Endometrium (tissue), 2 donors: ENCODE data around the gene HSD3B2.
"Not testable (repeated sequence)": the region's sequence is repeated elsewhere in the genome, so short reads cannot be mapped to it uniquely, and the experiment has no call there.

ENCODE experiments used
- FAIRE-seq: peaks from 2 replicates; lab custom pipeline; 2012; peaks lifted over from hg19 to GRCh38; lab: Jason Lieb, UNC
- donor health status: control.
- donor health status: control.

Gene HSD3B2

DNA sequence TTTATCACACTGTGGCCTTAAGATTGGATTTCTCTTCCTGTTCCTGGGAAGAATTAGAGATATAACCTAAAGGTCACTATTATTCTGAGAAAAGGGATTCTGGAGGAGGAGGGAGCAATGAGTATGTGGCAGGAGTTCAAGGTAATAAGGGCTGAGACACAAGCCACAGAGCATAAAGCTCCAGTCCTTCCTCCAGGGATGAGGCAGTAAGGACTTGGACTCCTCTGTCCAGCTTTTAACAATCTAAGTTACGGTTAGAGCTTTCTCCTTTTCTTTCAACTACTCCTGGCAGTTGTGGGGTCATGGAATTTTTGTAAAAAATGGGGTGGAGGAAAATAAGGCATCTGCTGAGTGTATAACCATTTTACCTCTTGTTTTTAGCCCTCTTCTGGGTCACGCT lies at the start of gene HSD3B2:
Gene HSD3B2 (plus strand): TSS at position 201 of the 400 bp plus-strand sequence. CDS start 270 bp downstream, outside the sequence.
- no peak for FAIRE-seq

DNA sequence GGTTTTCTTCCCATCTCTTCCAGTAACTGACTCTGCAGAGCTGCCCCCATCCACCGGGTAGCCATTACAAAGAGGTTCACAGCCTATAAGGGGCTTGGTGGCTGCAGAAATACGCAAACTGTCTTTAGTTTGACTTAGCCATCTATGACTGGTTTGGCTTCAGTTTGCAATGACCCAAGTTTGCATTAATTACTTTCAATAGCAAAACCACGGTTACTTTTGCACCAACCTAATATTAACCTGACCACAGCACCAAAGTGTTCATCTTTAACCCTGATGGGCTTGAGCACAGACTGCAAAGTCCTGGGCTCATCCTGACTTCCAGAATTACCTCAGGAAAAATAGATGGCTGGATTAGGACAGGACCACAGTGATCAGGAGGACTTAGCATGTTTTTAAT lies 48.5 kb upstream of the HSD3B2 start:
- FAIRE-seq, result no peak

DNA sequence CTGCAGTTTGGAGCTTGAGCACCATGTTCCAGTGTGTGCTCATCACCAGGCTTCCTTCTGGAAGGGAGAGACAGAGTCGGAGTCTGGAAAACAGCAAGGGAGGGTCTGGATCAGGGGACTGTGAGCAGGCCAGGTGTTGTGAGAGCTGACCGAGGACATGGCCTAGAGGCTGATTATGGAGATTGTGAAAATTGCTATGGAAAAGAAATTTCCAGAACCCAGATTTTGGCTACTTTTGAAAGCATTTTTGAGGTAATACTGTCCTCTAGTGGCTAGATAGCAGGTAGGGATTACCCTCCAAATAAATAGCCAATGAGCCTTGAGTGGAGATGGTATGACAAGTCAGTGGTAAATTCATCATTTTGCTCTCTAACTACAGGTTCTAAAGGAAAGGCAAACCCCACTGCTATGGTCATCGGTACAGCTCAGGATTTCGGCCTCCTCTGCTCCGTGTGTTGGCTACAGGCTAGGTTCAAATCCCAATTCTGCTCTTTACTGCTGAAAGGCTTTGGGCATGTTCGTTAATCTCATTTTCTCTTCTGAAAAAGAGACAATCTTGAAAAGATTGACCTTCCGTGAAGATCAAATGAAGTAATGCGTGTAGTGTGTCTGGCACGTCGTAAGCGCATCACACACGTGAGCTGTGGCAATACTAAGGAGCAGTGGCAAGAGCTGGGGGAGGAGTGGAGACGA lies 47.4 kb upstream of the HSD3B2 start:
- no peak for FAIRE-seq

DNA sequence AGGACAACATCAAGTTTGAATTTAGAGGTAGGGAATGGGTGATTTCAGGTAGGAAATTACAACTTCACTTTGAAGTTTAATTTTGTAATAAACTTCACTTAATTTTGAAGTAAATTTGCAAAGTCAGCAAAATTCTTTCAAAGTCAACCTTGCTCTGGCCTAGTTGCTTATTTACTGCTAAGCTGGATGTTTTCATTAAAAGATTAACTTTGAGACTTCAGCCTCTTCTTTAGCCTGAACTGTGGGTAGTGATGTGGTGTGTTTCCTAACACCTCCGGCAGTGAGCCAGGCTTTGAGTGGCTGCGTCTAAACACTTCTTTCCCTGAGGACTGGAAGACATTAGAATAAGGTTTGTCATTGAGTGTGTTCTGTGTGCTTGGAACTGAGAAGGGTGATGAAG lies 46.4 kb upstream of the HSD3B2 start, which contains the start of gene HAO2:
Gene HAO2 (plus strand): TSS at position 232 of the 400 bp plus-strand sequence. CDS start 12,301 bp downstream, outside the sequence.
- no peak for FAIRE-seq

DNA sequence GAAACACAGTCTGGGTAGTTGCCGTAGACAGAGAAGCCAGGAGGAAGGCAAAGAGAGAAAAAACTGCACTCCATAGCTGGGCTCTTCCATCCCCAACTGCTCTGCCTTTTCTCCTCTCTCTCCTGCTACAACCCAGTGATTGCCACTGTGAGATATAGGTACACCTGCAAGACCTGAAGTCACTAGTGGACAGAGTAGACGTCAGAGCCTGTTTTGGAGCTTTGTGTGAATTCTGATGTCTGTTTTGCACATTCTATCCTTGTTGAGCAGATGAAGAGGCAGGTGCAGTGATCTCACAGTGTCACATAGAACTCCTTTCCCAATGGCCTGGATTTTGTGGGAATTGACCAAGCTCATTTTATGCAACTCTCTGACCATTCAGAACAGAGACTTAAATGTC lies 44.2 kb upstream of the HSD3B2 start:
- no peak for FAIRE-seq

DNA sequence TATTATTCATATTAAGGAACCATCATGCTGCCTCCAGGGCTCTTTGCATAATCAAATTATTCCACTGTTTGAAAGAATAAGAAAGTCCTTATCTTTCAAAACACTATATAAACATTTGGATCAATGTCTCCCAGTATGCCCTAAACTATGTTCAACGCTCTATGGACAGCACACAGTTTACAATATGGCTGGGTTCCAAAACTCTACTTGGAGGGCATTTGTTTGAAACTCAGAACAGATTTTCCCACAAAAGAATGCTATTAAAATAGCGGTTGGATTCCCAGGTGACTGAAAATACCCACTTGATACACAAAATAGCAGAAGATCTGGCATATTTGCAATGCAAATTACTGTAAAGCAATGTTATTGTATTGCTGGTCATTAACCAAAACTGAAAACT lies 43.1 kb upstream of the HSD3B2 start:
- FAIRE-seq, result no peak

DNA sequence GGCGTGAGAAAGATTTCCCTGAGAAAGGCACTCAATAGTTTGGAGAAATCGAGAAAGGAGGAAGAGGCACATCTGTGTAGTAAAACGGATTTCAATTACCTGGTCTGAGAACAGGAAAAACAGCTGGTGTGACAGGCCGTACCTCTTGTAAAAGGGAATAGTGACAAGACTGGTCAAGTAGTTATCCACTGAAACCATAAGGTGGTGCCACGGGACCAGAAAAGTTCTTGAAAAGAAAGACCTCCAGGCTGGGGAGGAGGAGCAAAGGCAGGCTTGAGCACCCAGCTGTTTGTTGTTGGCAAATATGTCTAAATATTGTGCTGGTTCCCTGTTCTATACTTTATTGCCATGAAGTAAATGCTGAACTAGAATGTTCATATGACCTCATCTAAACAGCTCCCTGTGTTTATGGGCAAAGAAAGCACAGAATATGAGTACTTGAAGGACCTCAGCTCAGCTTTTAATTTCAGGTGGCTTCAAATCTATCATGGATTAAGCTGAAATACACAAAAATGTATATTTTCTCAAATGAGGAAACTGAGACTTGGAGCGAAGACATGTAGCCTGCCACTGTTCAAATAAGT lies 42.4 kb upstream of the HSD3B2 start:
- FAIRE-seq, result no peak

DNA sequence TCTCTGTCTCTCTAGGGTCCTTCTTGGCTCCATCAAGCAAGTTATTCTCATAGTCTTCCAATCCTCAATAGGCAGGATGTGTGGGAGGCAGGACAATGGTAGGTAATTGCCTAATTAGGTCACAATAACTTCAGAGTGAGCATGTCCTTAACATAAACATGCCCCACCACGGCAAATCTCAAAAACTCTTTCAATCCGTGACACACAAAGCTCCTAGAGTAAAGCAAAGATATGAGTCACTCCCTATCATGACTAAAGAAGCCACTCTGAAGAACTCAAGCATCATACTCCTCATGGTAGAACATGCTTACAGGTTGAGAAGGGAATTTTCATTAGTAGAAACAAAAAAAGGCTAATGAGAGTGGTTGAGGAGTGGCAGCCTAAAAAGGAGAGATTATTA lies 41.5 kb upstream of the HSD3B2 start:
- no peak for FAIRE-seq

DNA sequence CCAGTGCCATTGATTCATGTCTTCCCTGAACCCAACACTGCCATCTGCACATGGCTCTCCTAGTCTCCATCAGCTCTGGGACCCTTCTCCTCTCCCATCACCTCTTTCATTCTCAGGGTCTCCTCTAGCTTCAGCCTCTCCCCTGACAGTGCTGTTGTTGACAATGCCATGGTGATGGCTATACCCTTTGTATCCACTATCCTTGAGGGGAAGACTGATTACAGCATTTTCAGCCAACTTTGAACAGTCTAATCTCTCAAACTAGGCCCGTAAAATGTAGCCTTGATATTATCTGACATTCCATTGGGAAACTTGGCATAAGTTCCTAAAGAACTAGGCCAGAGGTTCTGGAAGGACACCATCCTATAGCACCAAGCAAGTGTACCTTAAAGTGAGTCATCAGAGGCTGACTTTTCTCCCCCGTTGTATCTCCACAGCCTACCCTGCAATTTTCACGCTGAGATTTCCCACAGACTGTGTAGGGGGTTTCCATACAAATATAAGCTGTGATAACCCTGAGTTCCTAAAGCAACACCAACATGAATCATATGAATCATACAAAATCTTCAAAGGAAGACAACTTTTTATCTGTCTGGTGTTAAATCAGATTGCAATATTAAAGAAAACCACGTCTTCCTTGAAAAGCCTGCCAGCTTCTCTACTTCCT lies 40.6 kb upstream of the HSD3B2 start:
- no peak for FAIRE-seq

DNA sequence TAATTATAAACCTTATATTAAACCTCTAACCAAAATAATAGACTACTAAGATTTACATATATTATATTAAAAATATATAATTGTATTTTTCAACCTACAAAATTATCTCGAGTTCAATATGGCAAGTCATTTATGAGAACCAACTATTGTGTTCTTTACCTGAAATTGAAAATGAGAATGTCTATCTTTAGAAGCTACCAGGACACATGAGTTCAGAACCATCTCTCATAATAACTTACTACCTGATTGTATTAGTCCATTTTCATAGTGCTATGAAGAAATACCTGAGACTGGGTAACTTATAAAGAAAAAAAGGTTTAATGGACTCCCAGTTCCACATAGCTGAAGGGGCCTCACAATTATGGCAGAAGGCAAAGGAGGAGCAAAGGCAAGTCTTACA lies 39.6 kb upstream of the HSD3B2 start:
- FAIRE-seq, result peak; percentile 33

DNA sequence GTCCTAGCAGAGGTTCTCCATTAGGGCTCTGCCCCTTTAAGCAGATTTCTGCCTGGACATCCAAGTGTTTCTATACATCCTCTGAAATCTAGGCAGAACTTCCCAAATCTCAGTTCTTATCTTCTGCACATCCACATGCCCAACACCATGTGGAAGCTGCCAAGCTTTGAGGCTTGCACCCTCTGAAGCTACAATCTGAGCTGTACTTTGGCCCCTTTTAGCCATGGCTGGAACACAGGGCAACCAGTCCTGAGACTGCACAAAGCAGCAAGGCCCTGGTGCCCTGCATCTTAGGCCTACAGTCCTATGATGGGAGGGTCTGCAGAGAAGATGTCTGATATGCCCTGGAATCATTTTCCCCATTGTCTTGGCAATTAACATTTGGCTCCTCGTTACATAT lies 38.4 kb upstream of the HSD3B2 start:
- FAIRE-seq, result no peak

DNA sequence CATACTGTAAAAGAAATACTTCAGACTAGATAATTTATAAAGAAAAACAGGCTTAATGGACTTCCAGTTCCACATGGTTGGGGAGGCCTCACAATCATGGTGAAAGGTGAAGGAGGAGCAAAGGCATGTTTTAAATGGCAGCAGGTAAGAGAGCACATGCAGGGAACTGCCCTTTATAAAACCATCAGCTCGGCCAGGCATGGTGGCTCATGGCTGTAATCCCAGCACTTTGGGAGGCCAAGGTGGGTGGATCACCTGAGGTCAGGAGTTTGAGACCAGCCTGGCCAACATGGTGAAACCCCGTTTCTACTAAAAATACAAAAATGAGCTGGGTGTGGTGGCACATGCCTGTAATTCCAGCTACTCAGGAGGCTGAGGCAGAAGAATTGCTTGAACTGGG lies 37.4 kb upstream of the HSD3B2 start:
- FAIRE-seq, result not testable (repeated sequence)

DNA sequence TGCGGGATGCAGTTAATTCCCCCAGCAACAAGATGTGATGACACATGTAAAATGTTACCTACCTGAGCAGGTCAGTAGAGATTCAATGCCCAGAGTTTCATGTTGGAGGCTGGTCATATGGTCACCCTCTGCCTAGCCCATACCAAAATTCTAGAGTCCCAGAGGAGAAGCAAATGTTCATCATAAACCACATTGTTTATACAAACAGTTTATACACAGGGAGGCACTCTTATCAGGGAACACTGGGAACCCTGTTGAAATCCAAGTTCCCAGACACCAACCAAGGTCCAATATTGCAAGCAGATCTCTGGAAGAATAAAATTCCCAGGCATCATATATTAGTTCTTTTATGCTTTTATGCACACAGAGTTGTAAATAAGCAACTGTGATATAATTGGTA lies 35.8 kb upstream of the HSD3B2 start:
- FAIRE-seq, result no peak

DNA sequence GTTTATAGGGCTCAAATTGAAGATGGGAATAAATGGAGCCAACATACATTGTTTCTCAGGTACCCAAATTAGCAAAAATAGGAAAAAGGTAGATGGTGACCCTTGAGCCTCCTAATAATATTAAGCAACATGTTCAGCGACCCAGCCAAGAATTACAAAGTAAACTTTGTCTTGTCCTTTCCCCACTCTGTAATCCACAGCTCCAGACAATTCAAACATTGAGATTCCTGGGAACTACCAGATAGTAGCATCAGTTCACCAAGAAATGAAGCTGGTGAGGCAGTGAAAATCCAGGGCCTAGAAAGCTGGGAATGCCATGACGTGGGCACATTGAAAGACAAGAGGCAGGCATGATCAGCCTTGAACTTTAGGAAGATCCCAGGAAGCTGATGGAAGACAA lies 34.6 kb upstream of the HSD3B2 start:
- no peak for FAIRE-seq

DNA sequence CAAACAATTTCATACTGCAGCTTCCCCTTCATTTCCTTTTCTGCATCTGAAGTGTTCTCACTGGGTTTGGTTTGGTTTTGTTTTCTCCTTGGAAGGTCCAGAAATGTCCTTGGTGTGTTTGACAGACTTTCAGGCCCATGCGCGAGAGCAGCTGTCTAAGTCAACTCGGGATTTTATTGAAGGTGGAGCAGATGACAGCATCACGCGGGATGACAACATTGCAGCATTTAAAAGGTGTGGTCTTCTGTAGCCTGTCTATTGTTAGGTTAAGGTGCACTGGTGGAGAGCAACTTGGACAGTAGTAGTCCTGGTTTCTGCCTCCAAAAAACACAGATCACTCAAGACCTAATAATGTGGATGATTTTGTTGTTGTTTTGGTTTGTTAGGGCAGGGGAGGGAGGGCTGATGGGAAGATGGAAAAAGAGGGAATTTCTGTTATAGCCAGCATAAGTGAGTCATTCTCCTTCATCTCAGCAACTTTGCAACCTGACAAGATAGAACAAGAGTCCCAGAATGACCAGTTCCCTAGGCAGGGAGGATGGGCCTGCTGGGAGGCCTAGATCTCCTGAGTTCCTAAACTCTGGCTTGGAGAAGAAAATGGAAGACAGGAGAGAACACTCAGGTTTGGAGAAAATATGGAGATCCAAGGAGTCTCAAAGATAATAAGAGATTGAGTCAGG lies 33.8 kb upstream of the HSD3B2 start:
- no peak for FAIRE-seq

DNA sequence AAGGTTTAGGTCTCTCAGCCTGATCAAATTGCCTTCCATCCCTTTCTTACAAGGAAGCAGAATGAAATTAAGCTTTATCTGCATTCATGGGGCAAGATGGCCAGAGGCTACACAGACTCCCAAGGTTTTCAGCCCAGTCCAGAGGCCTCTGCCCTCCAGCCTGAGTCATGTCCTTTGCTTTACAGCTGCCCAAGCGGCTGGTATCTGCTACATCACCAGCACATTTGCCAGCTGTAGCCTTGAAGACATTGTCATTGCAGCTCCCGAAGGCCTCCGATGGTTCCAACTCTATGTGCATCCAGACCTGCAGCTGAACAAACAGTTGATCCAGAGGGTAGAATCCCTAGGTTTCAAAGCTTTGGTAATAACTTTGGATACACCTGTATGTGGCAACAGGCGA lies 30.4 kb upstream of the HSD3B2 start:
- no peak for FAIRE-seq

DNA sequence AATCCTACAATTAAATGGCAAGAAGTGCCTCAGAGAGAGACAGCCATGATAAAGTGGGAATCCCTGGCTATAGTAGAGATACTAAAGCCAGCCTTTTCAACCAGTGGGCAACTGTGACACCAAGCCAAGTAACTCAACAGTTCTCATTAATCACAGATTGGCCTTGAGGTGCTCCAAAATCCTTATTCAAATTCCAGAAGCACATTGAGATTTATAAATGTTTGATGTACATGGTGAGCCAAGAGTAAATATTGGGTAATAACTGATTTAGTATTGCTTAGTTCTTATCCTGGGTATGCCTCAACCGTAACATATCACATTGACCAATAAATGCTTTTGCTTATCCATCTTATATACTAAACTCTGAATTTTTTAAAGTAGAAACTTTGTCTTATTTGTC lies 29.3 kb upstream of the HSD3B2 start:
- FAIRE-seq, result no peak

DNA sequence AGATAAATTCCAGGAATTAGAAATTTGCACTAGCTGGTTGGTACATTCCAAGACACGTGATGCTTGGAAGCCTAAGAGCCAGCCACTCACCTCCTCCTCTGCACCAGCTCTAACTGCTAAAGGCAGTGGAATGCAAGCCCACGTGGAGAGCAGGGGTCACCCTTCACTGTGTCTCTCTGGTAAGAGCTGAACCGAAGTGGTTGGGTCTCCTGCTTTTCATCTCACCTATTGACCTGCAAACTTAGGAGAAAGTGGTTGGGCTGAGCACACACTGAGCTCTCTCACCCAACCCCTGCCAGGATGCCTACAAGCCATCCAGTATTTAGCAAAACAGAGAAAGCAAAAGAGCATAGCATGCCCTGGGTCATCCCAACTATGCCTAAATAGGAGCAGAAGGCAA lies 27.1 kb upstream of the HSD3B2 start:
- FAIRE-seq, result no peak

DNA sequence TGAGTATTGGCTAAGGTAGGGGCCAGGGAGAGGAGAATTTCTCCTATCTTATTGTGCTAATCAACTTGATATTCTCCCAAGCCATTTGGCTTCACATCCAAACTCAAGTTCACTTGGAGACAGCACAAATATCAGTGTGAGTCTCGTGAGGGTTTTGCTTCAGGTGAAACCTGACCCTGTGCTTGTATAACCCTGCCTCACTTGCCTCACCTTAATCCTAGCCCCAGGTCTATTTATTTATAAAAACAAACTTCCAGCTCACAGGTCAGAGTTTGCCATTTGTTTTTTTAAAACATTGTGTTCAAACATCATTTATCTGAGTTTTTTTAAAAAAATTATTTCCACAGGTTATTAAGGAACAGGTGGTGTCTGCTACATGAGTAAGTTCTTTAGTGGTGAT lies 26.5 kb upstream of the HSD3B2 start:
- FAIRE-seq, result no peak

DNA sequence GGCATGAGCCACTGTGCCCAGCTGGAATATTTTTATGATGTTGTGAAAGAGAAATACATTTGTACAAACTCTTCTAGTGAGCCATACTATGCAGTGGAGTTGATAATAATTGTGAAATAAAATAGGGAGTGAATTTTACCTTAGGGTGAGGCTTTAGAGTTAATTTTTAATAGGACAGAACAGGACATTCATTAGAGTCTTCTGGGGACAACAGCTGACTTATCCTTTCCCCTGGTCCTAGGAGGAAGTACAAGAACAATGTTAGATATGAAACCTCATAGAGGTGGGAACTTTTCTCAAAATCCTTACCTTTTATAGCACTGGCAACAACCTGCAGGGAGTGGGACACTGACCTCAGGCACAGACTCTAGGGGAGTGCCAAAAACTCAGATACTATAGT lies 24.4 kb upstream of the HSD3B2 start:
- FAIRE-seq, result no peak

DNA sequence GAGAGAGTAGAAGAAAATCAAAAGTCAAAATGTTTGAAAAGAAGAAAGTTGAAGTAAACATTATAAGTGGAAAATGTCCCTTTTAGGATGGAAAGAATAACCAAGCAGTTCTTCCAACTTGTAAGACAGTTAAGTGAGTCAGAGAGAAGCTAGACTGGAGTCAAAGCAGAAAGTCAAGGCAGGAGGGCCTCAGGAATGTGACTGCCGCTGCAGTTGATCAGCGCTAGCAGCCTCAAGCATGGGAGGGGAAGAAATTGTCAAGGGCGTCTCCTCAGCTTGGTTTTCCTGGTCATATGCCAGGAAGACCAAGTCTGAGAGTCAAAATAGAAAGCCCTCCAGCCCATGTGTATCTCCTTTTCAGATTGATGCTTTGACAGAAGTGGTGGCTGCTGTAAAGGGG lies 23.2 kb upstream of the HSD3B2 start:
- FAIRE-seq, result no peak

DNA sequence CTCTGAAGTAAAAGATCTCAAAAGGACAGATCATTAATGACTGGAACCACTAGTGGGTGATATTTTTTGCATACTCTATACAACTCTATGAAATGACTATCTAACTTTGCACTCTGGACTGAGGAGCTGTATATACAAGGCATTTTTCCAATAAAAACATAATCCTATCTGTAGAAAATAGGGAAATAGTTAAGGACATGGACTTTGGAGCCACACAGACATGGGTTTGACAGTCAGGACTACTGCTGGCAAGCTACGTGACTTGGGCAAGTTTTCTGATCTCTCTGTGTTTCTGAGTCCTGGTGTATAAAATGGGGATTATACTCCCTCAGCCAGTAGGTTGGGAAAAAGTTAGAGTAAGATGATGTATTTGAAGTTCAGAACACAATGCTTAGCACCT lies 20.9 kb upstream of the HSD3B2 start:
- FAIRE-seq, result no peak

DNA sequence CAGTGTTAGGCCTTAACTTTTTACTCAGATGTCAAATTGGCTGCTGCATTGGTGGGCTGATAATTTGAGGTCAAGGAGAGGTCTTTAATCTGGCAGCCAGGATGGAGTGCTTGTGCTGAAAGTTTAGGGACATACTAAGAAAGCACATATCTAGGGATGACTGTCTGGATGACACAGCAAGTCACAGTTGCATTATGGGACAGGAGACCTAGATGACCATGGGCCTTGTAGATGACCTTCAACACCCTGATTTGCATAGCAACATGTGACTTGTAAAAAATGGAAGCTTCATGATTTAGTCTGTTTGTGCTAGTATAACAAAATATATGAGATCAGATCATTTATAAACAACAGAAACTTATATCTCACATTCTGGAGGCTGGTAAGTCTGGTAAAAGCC lies 18.0 kb upstream of the HSD3B2 start:
- no peak for FAIRE-seq
